WTC11 (cell line): Measurements from ENCODE around the gene TRAPPC2B. TPM values are rescaled to one million over a fixed set of nuclear protein-coding genes. Genes with fewer than 3 reads are reported as not detected.

ENCODE experiments used
- ARID4B ChIP-seq: sonication (generic); formaldehyde crosslinking; IDR thresholded peaks from 2 replicates; pipeline ENCODE4 v1.8.0; 2023; ENCODE audit warnings: missing genetic modification reagents, mild to moderate bottlenecking, borderline replicate concordance
- ATF1 ChIP-seq: sonication (generic); formaldehyde crosslinking; IDR thresholded peaks from 2 replicates; pipeline ENCODE4 v1.8.1; 2023; ENCODE audit warnings: mild to moderate bottlenecking, moderate library complexity, missing genetic modification reagents
- CREM ChIP-seq: sonication (generic); formaldehyde crosslinking; IDR thresholded peaks from 2 replicates; pipeline ENCODE4 v1.8.1; 2022; ENCODE audit warnings: mild to moderate bottlenecking, missing genetic modification reagents, moderate library complexity
- E2F4 ChIP-seq: sonication (generic); formaldehyde crosslinking; IDR thresholded peaks from 2 replicates; pipeline ENCODE4 v1.8.1; 2022; ENCODE audit warnings: low read depth, mild to moderate bottlenecking, moderate library complexity, missing genetic modification reagents, borderline replicate concordance
- FOXK1 ChIP-seq: sonication (generic); formaldehyde crosslinking; IDR thresholded peaks from 2 replicates; pipeline ENCODE4 v1.8.0; 2022; ENCODE audit warnings: mild to moderate bottlenecking, moderate library complexity, missing genetic modification reagents
- FOXP1 ChIP-seq: sonication (generic); formaldehyde crosslinking; IDR thresholded peaks from 2 replicates; pipeline ENCODE4 v1.8.0; 2022; ENCODE audit warnings: missing genetic modification reagents, mild to moderate bottlenecking, moderate library complexity, borderline replicate concordance
- GTF2I ChIP-seq: fragments of 250-450 bp; sonication (Bioruptor Pico); conservative IDR thresholded peaks from 2 replicates; pipeline ENCODE4 v1.4.0; 2021; ENCODE audit warnings: mild to moderate bottlenecking
- HMGA2 ChIP-seq: fragments of 250-450 bp; sonication (Bioruptor Pico); IDR thresholded peaks from 2 replicates; pipeline ENCODE4 v1.4.0; 2021; ENCODE audit warnings: mild to moderate bottlenecking, moderate library complexity
- MYBL2 ChIP-seq: sonication (generic); formaldehyde crosslinking; IDR thresholded peaks from 2 replicates; pipeline ENCODE4 v1.8.1; 2023; ENCODE audit warnings: mild to moderate bottlenecking, moderate library complexity, missing genetic modification reagents
- ZBTB21 ChIP-seq: sonication (generic); formaldehyde crosslinking; IDR thresholded peaks from 2 replicates; pipeline ENCODE4 v1.8.1; 2023; ENCODE audit warnings: mild to moderate bottlenecking, missing genetic modification reagents, borderline replicate concordance
- ZNF138 ChIP-seq: sonication (generic); formaldehyde crosslinking; conservative IDR thresholded peaks from 2 replicates; pipeline ENCODE4 v1.8.1; 2022; ENCODE audit warnings: mild to moderate bottlenecking, moderate library complexity, missing genetic modification reagents
- ZNF425 ChIP-seq: fragments of 250-450 bp; sonication (Bioruptor Pico); conservative IDR thresholded peaks from 2 replicates; pipeline ENCODE4 v1.9.0; 2021; ENCODE audit warnings: mild to moderate bottlenecking
- ZNF512 ChIP-seq: sonication (generic); formaldehyde crosslinking; IDR thresholded peaks from 2 replicates; pipeline ENCODE4 v1.8.1; 2022; ENCODE audit warnings: missing genetic modification reagents, borderline replicate concordance
- total RNA-seq: library from RNA; stranded (reverse); gene quantifications from 3 replicates; pipeline ENCODE4 v1.2.3, GENCODE V29; 2021
- TF ChIP-seq, protein P1 (sequence below): sonication (generic); formaldehyde crosslinking; IDR thresholded peaks from 2 replicates; pipeline ENCODE4 v1.8.0; 2022; ENCODE audit warnings: mild to moderate bottlenecking, missing genetic modification reagents
- TF ChIP-seq, protein P2 (sequence below): sonication (generic); formaldehyde crosslinking; IDR thresholded peaks from 2 replicates; pipeline ENCODE4 v1.8.0; 2022; ENCODE audit warnings: mild to moderate bottlenecking, missing genetic modification reagents
- TF ChIP-seq, protein P3 (sequence below): sonication (generic); formaldehyde crosslinking; IDR thresholded peaks from 2 replicates; pipeline ENCODE4 v1.8.1; 2022; ENCODE audit warnings: mild to moderate bottlenecking, moderate library complexity, missing genetic modification reagents

Gene TRAPPC2B
- total RNA-seq, 1 experiment from 2014 or later: 10.5 TPM

DNA sequence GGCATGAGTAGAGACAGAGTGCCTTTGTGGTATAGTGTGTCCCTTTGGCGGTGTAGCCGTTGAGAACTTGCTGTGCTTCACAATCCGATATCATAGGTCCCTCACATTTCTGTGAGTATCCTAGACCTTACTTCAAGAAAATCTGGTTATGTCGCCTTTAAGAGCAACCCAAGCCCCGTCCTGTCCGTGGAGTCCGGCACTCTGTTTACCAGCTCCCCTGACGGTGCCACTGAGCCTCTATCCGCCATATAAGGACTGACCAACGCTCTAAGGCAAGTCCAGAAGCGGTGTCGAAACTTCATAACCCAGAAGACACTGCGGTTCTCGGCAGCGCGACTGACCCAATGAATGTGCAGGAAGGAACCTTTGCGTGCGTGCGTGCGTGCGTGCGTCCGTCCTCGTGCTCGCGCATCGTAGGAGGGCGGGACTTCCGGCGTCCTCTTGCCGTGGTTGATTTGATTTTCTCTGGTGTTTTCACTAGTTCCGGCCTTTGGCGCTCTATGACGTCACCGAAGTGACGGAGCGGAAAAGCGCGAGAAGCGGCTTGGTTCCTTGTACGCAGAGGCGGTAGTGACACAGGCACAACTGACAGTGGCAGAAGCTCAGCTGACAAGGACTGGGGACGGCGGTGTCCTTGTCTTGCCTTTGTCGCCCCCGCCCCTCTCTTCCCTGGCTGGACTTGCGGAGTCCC is at the start of gene TRAPPC2B, which contains the start of gene ZNF547 (continued):
- TF ChIP-seq ZNF425 (CRISPR knock-in tag) (no peak), MYBL2 (CRISPR knock-in tag) (peak; percentile 58; the same call in 1 of the 2 replicates), FOXK1 (CRISPR knock-in tag) (peak; percentile 96), HMGA2 (CRISPR knock-in tag) (no peak), GTF2I (CRISPR knock-in tag) (no peak), ZNF138 (CRISPR knock-in tag) (no peak), ZNF512 (CRISPR knock-in tag) (no peak), FOXP1 (CRISPR knock-in tag) (no peak; the same call in 1 of the 2 replicates), ZBTB21 (CRISPR knock-in tag) (peak; percentile 100), ATF1 (CRISPR knock-in tag) (no peak), E2F4 (CRISPR knock-in tag) (no peak), CREM (CRISPR knock-in tag) (peak; percentile 96), ARID4B (CRISPR knock-in tag) (no peak)
- TF ChIP-seq, protein P1, sequence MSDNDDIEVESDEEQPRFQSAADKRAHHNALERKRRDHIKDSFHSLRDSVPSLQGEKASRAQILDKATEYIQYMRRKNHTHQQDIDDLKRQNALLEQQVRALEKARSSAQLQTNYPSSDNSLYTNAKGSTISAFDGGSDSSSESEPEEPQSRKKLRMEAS (CRISPR knock-in tag): peak; percentile 82
- TF ChIP-seq, protein P2, sequence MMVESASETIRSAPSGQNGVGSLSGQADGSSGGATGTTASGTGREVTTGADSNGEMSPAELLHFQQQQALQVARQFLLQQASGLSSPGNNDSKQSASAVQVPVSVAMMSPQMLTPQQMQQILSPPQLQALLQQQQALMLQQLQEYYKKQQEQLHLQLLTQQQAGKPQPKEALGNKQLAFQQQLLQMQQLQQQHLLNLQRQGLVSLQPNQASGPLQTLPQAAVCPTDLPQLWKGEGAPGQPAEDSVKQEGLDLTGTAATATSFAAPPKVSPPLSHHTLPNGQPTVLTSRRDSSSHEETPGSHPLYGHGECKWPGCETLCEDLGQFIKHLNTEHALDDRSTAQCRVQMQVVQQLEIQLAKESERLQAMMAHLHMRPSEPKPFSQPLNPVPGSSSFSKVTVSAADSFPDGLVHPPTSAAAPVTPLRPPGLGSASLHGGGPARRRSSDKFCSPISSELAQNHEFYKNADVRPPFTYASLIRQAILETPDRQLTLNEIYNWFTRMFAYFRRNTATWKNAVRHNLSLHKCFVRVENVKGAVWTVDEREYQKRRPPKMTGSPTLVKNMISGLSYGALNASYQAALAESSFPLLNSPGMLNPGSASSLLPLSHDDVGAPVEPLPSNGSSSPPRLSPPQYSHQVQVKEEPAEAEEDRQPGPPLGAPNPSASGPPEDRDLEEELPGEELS (CRISPR knock-in tag): 0 out of 2 replicates have a peak, but pooled peaks have one; percentile 45
- TF ChIP-seq, protein P3, sequence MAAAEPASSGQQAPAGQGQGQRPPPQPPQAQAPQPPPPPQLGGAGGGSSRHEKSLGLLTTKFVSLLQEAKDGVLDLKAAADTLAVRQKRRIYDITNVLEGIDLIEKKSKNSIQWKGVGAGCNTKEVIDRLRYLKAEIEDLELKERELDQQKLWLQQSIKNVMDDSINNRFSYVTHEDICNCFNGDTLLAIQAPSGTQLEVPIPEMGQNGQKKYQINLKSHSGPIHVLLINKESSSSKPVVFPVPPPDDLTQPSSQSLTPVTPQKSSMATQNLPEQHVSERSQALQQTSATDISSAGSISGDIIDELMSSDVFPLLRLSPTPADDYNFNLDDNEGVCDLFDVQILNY: peak; percentile 26; the same call in 1 of the 2 replicates
